ENCODE results near the gene TRABD2B.
"Not testable (repeated sequence)": the region's sequence is repeated elsewhere in the genome, so short reads cannot be mapped to it uniquely, and the experiment has no call there.

Gene TRABD2B

DNA sequence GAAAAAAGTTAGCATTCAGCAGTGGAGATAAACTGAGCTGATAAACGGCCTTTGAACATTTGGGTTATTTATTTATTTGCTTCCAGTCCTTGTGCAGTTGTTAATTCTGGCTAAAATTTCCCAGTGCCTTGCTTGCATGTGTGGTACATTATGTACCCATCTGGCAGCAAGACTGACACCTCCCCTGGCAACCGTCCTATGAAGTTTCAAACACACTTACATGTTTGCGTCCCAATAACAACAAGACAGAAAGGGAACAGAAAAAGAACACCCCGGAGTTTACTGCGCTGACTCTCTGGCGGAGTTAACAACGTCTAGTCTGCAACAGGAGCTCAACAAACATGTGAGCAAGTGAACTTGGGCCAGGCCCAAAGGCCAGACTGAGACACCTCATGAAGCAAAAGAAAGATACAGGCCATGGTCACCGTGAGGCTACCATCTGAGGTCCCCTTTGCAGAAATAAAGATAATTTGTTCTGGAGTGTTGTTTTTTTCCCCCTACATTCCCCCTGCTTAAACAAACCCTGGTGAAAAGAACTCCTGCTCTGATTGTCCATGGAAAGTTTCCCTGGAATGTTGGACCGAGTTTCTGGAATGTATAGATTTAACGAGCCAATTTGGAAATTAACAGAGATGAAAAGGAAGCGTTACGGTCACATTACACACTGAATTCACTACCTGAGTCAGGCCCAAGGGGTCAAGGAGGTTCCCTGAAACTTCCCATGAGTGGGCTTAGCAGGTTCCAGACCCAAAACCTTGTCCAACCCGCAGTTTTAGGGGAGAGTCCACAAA lies 33.4 kb downstream of the TRABD2B start:
- DNase-seq = no peak

GRCh38 chr1:47962750-47963492 lies 34.3 kb downstream of the TRABD2B start:
- no peak for DNase-seq

- not testable (repeated sequence) for DNase-seq
These were observed 35.4 kb downstream of the TRABD2B start for GRCh38 chr1:47961835-47962234.

DNA sequence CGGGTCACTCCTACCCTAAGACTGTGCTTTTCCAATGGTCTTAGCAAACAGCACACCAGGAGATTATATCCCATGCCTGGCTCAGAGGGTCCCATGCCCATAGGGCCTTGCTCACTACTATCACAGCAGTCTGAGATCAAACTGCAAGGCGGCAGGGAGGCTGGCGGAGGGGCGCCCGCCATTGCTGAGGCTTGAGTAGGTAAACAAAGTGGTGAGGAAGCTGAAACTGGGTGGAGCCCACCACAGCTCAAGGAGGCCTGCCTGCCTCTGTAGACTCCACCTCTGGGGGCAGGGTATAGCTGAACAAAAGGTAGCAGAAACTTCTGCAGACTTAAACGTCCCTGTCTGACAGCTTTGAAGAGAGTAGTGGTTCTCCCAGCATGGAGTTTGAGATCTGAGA lies 40.7 kb downstream of the TRABD2B start:
- not testable (repeated sequence) for DNase-seq

DNA sequence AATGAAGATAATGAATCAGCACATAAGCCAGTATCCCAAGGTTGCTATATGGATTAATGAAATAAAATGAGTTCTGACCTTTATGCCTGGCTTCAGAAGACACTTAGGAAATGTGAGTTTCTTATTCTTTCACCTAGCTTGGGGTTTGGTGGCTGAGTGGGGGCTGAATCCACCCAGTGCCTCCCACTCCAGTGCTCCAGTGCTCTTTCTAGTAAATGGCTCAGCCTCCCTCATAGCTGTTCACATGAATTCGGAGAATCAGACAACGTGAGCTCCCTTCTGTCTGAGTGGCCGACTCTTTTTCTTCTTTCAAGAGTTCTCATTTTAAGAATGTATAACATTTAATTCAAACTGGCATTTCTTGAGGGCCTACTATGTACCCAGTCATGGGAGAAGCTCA lies 43.5 kb downstream of the TRABD2B start:
- DNase-seq = no peak

DNA sequence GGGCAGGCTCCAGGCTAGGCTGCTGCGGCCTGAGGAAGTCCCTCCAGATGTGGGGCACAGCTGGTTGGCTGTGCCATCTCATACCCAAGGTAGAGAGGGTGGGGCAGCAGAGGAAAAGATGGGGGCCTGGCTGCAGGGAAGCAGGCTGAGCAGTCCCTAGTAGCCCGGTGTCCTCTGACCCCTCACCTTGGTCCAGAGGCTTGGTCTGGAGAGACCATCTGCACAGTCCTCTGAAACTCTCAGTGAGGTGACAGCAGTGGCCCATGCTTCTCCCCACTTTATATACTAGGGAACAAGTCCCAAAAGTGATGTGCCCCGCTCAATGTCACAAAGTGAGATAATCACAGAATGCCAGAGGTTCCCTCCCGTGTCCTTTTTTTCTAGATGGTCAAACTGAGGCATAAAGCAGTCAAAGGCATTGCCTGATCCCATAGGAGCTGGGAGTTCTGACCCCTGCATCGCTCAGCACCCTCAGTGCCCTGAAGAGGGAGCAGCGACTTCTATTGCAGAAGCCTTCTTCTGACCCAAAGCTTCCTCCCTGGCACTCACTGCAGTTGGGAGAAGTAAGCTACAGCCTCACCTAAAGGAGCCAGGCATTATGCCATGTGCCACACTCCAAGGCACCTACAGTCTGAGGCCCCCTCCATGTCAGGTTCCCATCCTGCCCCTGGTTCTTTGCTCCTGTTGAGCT lies 45.5 kb downstream of the TRABD2B start:
- no peak for DNase-seq

DNA sequence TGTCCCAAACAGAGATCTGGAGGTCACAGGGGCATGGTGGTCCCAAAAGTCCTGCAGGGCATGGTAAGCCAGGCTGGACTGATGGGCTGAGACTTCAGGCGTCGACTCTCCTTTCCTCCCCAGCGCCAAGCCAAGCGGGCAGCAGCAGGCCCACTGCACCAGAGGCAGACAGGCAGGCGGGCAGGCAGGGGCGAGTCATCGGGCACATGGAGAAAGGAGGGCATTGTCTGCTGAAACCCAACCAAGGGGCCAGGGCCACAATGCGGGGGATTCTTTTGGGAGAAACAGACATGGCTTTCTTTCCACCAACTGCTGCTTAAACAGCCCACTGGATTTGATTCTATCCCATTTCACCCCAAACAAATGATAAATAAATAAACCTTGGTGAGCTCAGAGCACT lies 46.2 kb downstream of the TRABD2B start:
- DNase-seq = no peak

DNA sequence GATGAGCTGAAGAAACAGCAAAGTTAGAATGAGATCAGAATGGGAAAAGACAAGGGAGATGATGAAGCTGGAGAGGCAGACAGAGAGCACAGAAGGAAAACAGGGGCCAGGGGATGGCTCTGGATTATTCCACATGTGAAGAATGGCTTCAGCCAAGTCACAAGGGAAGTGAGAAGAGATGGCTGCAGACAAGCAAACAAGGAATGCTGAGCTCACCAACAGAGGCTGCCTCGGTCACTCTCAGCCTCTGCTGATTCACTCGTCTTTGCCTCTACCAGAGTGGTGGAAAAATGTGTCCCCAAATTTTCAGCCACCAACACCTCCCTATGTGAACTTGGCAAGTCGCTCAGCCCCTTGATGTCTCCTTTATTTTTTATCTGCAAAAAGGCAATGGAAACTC lies 46.7 kb downstream of the TRABD2B start:
- DNase-seq = no peak

DNA sequence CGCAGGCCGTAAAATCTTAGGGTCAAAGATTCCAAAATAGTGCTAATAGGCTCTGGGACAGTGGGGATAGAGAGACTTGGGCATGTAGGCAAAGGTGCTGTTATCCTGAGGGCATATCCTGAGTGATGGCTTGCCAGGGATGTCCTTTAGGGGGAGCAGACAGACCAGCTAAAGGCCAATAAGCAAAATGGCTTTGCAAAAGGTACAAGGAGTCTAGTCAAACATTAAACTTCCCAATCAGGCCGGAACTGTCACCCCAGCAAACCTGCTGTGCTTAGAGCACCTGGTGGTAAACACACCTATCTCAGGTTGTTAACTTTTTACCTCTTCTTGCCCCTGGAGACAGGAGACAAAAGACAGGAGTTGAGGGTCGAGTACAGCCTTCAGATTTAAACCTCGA lies 49.1 kb downstream of the TRABD2B start:
- DNase-seq = no peak

DNA sequence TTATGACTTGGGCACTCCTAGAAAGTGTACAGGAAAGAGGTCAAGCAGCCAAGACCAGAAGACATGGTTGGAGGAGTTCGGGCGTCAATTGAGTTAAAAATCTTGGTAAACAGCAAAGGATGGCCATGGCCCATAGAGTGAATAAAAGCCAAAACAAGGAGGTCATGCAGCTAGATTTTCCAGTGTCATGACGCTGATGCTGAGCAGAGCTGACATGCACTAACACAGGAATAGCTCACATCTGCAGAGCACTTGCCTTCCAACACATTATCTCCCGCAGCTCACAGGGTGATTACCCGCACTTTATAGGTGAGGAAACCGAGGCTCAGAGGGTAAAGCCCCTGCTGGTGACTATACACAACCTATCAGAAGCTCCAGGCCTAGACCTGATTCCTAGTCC lies 49.7 kb downstream of the TRABD2B start:
- DNase-seq = no peak

DNA sequence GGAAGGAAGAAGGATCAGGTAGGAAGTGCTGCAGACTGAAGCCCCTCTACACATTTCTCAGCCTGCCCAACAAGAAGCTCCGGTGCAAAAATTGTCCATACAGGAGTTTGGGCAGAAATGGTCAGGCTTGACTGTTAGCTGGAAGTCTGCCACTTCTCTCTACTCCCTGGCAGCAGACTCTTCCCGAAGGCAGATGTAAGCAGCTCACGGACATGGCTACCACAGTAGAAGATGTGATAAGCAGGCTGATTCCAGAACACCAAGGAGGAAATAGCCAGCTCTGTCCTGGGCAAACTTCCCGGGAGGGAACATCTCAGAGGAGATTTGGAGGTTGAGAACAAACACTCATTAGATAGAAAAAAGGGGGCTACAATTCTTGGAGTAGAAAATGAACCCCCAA lies 52.6 kb downstream of the TRABD2B start:
- DNase-seq = no peak

- no peak for DNase-seq
These were observed 55.0 kb downstream of the TRABD2B start for GRCh38 chr1:47942240-47942629.

DNA sequence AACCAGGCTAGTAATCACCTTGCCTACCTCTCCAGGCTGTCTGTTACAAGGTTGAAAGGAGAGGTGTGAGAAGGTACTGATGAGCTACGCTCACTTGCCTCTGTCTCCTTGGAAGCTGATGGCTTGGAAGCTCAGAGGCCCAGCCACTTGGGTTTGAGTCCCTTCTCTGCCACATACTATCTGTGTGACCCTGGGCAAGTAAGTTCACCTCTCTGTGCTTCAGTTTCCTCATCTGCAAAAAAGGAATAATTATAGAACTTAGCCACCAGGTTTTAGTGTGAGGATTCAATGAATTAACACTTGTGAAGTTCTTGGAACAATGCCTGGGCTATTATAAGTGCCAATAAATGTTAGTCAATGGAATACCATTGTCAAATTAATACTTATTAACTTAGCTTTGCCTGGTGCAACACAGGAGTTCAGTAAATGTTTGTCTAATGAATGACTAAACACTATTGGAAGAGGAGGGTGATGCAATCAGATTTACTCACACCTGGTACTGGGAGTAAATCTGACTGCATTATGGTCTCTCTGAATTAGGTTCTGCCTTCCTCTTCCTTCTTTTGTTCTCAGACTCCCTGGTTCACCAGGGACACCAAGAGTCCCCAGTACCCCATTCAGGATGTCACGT lies 55.5 kb downstream of the TRABD2B start:
- DNase-seq = no peak

DNA sequence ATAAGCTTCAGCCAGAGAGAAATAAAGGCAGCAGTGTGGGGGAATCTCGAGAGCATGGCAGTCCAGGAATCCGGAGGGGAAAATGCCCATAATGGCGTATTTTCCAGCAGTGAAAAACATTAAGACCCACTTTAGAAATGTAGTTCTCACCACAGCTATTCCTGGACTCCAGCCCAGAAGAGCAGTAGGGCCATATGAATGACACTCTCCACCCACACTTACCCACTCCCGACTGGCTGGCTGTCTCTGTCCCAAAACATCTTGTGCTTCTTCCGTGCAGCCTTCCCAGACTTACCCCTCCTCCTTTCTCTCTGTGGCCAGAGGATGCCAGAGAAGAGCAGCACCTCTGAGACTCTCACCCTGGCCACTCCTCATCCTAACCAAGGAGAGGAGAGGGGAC lies 56.4 kb downstream of the TRABD2B start:
- no peak for DNase-seq

DNA sequence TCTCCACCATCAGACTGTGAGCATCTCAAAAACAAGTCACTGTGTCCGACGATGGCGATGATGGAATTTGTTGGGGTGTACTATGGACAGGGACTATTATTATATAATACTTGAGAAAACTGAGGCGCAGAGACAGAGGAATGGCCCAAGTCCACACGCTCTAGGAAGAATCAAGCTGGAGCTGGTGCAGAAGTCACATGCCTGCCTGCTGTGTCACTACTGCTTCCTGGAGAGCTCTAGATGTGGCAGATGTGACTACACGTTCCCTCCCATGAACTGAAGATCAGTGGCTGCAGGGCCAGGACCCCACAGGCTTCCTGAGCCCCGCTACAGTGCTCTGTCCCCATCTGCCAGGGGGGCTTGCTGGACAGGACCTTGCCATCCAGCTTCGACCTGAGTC lies 56.9 kb downstream of the TRABD2B start:
- DNase-seq = no peak

- no peak for DNase-seq
These were observed 58.7 kb downstream of the TRABD2B start for GRCh38 chr1:47938520-47938919.

DNA sequence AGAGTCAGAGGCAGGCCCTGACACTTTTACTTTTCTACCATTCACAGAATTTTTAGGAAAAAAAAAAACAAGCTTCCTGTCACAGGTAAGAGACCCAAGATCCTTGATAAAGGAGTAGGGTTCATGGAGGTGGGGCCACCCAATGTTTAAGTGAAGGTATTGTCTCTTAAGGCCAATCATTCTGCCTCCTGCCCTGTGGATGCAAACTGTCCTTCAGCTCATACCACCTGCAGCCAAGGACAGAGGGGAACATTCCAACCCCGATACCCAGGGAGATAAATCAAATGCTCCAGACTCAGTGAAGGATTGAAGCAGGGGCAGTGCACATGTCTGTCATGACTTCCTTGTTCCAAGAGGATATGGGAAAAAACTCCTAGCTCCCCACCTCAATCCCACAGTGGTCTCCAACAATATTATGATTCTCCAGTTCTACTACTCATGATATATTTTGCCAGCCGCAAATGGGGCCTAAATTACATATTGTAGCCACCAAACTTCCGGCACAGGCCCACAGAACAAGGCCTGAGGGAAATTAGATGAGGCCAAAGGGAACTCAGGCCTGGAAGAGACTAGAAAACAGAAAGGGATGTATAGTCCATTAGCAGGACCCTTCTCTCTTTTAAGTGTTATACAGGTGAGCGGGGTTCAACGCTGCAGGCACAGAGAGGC lies 59.5 kb downstream of the TRABD2B start:
- DNase-seq = no peak

GRCh38 chr1:47936916-47937551 lies 60.2 kb downstream of the TRABD2B start:
- no peak for DNase-seq

DNA sequence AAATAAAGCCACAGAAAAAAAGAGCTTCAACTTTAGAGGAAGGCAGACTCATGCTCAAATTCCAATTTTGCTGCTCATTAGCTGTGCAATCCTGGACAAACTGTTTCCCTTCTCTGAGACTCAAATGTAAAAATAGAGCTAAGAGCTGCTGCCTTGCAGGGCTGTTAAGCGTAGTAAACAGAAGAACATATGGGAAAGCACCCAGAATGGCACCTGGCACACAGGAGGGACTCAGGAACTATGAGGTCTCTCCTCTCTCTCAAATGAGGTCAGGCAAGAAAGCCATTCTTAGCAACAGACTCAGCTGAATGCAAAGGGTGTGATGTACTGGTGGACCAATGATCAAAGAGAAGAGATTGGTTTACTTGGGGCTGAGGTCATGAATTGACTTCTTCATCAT lies 61.3 kb downstream of the TRABD2B start:
- DNase-seq = no peak

DNA sequence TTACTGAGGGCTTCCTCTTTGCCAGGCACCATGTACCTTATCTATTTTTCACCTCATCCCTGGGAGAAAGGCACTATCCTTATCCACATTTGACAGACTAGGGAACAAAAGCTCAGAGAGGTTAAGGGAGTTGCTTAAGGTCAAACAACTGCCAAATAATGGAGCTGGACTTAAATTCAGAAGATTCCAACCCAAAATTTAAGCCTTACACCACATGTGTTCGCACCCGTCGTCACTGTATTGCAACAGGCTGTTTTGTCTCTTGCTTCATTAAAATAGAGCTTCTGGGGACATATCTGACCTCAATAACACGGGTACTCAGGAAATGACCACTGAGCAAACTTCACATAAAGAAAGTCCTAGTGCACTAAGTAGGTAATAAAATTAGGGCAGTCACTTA lies 62.0 kb downstream of the TRABD2B start:
- DNase-seq = no peak

GRCh38 chr1:47934243-47934805 lies 62.9 kb downstream of the TRABD2B start:
- DNase-seq = no peak

- DNase-seq = no peak
These were observed 64.4 kb downstream of the TRABD2B start for GRCh38 chr1:47932743-47933142.
